Stimulated activated CD8-positive, alpha-beta memory T cell treated with anti-CD3 and anti-CD28 coated beads, Interleukin-12 subunit alpha, Interleukin-12 subunit beta, amount 100 ng/mL, for 1 hour (primary cell): ENCODE measurements around the gene DCTD.

Experiments used
- DNase-seq: peaks from one replicate; pipeline ENCODE4 v3.0.0-alpha.2; 2020; ENCODE audit warnings: low read depth

The DCTD gene

DNA sequence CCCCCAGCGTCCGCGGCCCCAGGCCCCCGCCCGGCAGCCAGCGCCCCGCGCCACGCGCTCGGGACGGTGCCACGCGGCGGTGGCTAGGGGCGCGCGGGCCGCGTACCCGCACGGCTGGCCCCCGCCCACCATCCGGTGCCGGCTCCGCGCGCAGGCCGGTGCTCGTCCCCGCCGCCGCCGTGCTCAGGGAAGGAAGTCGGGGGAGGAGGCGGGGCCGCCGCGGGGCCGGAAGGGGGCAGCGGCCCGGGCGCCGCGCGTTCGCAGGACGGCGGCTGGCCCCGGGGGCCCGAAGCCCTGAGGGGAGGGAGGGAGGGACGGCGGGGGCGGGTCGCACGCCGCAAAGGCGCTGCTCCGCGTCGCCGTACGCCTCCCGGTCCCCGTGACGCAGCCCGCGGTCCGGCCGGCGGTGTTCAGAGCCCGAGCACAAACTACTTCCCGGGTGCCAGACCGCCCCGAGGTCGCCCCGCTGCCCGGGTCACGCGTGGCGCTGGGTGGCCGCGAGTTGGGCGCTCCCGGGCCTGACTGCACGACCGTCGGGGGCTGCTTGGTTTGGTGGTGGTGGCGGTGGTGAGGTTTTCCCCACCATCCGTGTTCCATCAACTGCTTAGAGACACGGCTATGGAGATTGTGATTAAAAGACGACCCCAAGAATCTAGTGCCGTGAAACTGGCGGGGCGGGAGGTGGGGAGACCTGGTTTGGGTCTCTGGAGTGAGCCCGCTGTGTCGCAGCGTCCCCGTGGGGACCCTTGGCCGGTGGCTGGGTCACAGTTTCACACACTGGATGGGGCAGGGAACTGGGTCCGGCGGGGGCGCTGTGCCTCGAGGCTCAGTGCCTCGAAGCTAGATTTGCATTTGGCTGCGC lies at the start of gene DCTD:
TSS of gene DCTD (minus strand) at position 205 of the 862 bp plus-strand sequence. CDS start 1,818 bp downstream, outside the sequence.
- DNase-seq = peak; percentile 57

DNA sequence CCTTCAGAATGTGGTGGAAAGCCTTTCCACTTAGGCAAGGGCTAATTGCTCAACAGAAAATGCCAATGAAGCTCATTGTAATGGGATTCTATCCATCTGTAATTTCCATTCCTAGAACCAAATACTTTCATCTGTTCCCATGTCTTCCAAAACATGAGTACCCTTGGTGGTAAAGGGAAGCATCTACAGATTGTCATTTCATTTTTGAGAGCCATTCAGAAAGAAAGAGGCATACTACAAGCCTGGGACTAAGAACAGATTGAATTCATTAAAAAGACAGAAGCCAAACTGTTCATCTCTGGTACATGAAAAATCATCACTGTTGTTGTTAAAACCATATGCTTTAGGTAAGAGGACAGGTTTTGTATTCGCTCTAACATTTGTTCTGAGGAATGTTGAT lies 43.6 kb upstream of the DCTD start:
- no peak for DNase-seq

- DNase-seq = no peak
Observed at GRCh38 chr4:182960228-182960627, 43.0 kb upstream of the DCTD start.

DNA sequence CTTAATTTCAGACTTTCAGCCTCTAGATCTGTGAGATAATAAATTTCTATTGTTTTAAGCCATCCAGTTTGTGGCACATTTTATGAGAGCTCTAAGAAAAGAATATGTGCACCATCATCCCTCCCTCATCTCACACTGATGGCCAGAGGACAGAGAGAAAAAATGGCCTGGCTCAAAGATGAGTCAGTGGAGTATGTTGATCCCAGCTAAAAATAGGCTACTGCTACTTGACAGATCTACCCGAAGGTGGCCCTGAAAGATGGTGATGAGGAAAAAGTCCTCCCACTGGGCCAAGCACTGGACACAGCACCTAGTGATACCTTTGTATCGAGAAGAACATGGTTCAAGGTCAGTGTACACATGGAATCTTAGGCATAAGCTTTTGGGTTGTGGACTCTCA lies 38.2 kb upstream of the DCTD start:
- no peak for DNase-seq

DNA sequence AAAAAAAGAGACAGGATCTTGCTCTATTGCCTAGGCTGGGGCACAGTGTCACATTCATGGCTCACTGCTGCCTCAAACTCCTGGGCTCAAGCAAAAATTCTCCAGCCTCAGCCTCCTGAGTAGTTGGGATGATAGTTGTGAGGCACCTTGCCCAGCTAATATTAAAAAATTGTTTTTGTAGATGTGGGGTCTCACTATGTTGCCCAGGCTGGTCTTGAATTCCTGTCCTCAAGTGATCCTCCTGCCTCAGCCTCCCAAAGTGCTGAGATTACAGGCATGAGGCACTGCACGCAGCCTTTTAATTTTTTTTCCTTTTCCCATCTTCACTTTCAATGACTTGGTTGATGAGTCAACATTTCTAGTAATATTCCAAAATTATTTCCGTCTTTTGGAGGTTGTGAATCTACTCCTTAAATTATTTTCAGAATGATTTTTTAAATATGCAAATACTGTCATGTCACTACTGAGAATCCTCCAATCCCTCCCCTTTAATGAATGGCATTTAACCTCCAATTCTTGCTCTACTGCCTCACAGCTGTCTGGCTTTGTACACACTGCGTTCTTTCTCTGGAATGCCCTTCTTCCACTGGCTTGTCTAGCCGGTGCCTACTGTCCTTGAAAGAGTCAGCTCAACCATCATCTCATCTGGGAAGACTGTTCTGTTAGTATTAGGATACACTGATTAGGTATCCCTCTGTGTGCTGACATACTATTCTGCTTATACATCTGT lies 27.5 kb upstream of the DCTD start:
- DNase-seq = no peak

GRCh38 chr4:182939680-182940079 lies 22.5 kb upstream of the DCTD start:
- DNase-seq = no peak

DNA sequence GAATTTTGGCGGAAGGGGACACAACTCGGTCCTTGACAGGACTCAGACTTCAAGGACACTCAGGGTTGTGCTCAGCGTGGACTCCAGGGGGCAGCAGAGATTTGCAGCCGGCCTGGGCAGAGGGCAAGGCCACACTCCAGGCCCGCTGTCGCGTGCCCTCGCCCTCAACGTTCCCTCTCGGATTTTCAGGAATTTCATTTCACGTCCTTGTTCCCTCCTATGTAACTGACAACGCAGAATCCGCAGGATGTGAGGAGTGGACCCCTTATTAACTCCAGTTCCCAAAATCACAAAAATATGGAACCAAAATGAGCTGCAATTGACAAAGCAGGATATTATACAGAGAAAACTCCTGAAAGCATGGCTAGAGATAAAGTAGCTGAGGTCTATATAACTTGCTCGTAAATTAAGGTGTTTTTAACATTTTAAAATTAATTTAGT lies 21.0 kb upstream of the DCTD start:
- peak; percentile 39 for DNase-seq

DNA sequence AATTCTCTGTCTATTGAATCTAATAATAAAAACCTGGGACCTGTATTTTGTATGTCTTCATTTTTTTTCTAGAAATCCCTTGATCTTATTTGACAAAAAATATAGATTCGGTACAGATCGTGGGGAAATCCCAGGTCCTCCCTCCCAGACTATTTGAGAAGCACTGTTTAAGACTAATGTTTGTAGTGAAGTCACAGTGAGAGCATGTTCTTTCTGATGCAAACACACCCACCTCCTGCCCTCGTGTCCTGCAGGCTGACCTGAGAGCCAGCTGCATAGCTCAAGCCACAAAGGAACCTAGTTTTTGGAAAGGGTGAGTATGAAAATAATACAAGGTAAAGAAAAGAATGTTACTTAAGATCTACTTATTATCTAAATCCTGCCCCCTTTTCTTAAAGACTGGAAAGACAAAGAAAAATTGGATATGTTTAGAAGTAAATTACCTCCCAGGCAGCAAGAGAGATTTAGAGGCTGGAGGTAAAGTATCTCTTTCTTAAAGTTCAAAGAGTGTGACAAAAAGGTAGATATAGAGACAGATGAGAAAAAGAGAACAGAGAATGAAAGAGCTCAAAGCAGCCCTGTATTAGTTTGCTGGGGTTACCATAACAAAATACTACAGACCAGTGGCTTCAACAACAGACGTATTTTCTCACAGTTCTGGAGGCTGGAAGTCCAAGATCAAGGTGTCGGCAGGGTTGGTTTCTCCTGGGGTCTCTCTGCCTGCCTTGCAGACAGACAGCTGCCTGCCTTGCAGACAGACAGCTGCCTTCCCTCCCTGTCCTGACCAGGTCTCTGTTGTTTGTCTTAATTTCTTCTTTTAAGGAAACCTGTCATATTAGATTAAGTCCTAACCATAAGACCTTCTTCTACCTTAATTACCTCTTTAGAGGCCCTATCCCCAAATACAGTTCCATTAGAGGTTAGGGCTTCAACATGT lies 20.4 kb upstream of the DCTD start:
- no peak for DNase-seq

DNA sequence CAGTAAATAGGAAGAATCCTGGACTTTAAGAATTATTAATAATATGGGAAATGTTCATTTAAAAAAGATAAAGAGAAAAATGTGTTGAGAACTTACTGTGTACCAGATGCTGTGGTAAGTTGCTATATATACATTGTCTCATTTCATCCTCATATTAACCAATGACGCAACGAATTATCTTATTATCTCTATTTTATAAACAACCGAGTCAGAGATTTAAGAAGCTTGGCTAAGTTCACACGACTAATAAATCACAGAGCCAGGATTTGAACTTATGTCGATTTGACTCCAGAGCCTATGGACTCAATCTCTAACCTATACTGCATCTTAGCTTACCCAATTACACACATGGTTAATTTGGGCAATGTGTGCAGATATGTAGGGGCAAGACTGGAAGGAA lies 15.5 kb upstream of the DCTD start:
- DNase-seq = no peak

- DNase-seq = no peak
Observed at GRCh38 chr4:182931691-182932345, 14.6 kb upstream of the DCTD start.

DNA sequence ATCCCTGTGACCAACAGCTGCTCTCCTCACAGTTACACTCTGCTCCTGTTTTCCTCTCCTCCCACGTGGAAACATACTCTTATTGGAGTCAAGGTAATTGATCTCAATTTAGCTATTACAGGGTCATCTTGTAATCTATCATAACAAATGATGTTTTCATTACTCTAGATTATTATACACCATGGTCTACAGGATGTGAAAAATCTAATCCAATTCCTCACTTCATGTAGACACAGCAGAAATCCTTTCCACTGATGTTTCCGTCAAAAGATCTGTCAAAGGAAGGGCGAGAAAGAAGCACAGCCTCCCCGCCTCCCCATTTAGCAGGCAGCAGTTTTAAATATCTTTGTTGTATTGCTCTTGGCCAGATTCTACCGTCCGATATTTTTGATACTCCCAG lies 13.7 kb upstream of the DCTD start:
- DNase-seq = no peak

- DNase-seq = no peak
Observed at GRCh38 chr4:182929296-182929695, 12.1 kb upstream of the DCTD start.

- DNase-seq = no peak
Observed at GRCh38 chr4:182928061-182928460, 10.9 kb upstream of the DCTD start.

GRCh38 chr4:182927505-182927904 lies 10.3 kb upstream of the DCTD start:
- no peak for DNase-seq

DNA sequence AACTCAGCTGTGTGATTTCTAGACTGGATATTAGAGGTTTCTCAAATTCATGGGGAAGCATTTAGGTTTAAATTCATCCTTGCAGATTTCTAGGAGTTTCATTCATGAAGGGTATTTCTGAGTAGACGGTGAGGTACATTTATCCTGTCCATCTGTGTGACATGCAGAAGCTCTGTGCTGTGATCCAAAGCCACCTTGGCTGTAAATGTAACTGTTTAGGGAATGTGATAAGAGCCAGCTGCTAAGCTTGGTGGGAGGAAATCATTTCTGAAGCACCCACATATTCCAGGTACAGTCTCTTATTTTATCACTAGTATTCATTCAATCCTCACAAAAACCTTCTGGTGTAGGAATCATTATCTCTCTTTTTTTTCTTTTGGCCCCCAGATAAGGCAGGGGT lies 8.7 kb upstream of the DCTD start:
- DNase-seq = no peak

DNA sequence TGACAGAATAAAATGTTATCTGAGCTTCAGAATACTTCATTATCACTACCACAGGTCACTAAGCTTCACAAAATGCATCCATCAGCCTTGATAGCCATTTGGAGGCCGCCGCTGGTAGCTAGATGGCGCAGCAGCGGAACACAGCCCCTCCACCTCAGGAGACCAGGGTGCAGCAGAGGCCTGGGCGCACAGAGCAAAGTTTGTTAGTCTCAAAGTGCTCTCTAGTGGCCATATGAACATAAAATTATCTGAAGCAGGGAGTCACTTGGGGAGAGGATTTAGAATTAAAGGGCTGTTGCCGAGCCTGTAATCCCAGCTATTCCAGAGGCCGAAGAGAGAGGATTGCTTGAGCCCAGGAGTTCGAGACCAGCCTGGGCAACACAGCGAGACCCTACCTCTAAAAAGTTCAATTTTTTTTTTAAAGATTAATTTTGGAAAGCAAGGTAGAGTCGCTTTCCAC lies 8.1 kb upstream of the DCTD start:
- DNase-seq = peak; percentile 29

- DNase-seq = no peak
Observed at GRCh38 chr4:182924497-182924896, 7.3 kb upstream of the DCTD start.

DNA sequence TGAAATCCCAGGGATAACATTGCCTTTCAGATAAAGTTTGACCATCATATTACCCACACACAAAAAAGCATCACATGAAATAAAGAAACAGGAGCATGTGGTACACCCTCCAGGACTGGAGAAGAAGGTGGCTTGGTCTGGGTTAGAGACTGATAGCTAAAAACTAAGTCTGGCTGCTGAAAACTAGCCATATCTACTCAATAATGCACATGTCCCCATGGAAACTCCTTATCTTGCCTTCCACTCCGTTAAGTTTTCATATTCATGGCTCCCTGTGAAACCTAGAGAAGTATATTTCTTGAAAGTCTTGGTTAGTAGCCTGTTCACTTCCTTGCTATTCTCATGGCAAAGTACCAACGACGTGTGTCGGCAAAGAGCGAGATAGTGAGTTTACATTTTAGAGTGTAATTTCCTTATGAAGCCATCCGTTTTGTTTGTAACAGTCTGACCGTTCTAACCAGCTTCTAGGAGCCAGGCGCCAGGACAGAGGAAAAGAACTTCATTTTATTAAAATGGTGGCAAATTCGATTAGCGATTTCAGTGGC lies 6.7 kb upstream of the DCTD start:
- DNase-seq = no peak

- DNase-seq = no peak
Observed at GRCh38 chr4:182923366-182923765, 6.2 kb upstream of the DCTD start.

GRCh38 chr4:182922501-182923284 lies 5.5 kb upstream of the DCTD start:
- DNase-seq = no peak
